HL-60 (cell line): ENCODE measurements around the gene SREK1IP1.

Experiments
- DNase-seq, 2 experiments: peaks; one replicate each; pipeline ENCODE4 v3.0.0-alpha.2; 2010 to 2020; ENCODE audit warnings: low read depth in 1 of 2, low spot score in 1 of 2
- H3K27ac ChIP-seq: fragments of 250-450 bp; sonication (Bioruptor Pico); replicated peaks from 2 replicates; pipeline ENCODE4 v1.5.1; 2020; ENCODE audit warnings: mild to moderate bottlenecking, moderate library complexity
- H3K27me3 ChIP-seq: fragments of 250-450 bp; sonication (Bioruptor Pico); 2 replicates; pipeline ENCODE4 v1.5.1; 2021; ENCODE audit warnings: mild to moderate bottlenecking, moderate library complexity; ENCODE audit not compliant: insufficient read depth, poor library complexity, severe bottlenecking
- H3K4me3 ChIP-seq: replicated peaks from 2 replicates; pipeline ENCODE4 v1.5.1; 2011; ENCODE audit warnings: mild to moderate bottlenecking, control low read depth, low read length; ENCODE audit not compliant: insufficient read depth
- GABPA ChIP-seq: IDR thresholded peaks from 2 replicates; pipeline ENCODE4 v1.6.1; 2012; ENCODE audit warnings: low read depth
- POLR2AphosphoS5 ChIP-seq: IDR thresholded peaks from 2 replicates; pipeline ENCODE4 v1.6.1; 2012; ENCODE audit warnings: low read depth
- SPI1 ChIP-seq: IDR thresholded peaks from 2 replicates; pipeline ENCODE4 v1.6.1; 2012; ENCODE audit warnings: low read depth, mild to moderate bottlenecking, borderline replicate concordance
- TF ChIP-seq, protein P1 (sequence below): IDR thresholded peaks from one replicate; pipeline ENCODE4 v1.5.1; 2011; ENCODE audit warnings: low read length, control low read depth, inconsistent platforms; ENCODE audit not compliant: insufficient read depth
- TF ChIP-seq, protein P2 (sequence below): IDR thresholded peaks from 2 replicates; pipeline ENCODE4 v1.6.1; 2012; ENCODE audit warnings: low read depth; ENCODE audit not compliant: insufficient replicate concordance

The SREK1IP1 gene

DNA sequence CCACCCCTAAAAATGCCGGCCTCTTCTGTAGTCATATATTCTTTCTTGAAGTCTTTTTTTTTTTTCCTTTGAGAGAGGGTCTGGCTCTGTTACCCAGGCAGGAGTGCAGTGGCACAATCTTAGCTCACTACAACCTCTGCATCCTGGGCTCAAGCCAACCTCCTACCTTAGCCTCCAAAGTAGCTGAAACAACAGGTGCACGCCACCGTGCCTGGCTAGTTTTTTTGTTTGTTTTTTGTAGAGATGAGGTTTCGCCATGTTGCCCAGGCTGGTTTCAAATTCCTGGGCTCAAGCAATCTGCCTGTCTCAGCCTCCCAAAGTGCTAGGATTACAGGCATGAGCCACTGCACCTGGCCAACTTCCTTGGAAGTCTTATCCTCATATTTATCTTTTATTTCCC, 19.1 kb downstream of the SREK1IP1 start:
- Histone ChIP-seq H3K4me3 (no peak overlapping the region), H3K27me3 (no peaks in the 10 kb centered on the region), H3K27ac (no peak overlapping the region)
- no peak for TF ChIP-seq SPI1
- TF ChIP-seq, protein P1, sequence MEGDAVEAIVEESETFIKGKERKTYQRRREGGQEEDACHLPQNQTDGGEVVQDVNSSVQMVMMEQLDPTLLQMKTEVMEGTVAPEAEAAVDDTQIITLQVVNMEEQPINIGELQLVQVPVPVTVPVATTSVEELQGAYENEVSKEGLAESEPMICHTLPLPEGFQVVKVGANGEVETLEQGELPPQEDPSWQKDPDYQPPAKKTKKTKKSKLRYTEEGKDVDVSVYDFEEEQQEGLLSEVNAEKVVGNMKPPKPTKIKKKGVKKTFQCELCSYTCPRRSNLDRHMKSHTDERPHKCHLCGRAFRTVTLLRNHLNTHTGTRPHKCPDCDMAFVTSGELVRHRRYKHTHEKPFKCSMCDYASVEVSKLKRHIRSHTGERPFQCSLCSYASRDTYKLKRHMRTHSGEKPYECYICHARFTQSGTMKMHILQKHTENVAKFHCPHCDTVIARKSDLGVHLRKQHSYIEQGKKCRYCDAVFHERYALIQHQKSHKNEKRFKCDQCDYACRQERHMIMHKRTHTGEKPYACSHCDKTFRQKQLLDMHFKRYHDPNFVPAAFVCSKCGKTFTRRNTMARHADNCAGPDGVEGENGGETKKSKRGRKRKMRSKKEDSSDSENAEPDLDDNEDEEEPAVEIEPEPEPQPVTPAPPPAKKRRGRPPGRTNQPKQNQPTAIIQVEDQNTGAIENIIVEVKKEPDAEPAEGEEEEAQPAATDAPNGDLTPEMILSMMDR = no peak
- TF ChIP-seq, protein P2, sequence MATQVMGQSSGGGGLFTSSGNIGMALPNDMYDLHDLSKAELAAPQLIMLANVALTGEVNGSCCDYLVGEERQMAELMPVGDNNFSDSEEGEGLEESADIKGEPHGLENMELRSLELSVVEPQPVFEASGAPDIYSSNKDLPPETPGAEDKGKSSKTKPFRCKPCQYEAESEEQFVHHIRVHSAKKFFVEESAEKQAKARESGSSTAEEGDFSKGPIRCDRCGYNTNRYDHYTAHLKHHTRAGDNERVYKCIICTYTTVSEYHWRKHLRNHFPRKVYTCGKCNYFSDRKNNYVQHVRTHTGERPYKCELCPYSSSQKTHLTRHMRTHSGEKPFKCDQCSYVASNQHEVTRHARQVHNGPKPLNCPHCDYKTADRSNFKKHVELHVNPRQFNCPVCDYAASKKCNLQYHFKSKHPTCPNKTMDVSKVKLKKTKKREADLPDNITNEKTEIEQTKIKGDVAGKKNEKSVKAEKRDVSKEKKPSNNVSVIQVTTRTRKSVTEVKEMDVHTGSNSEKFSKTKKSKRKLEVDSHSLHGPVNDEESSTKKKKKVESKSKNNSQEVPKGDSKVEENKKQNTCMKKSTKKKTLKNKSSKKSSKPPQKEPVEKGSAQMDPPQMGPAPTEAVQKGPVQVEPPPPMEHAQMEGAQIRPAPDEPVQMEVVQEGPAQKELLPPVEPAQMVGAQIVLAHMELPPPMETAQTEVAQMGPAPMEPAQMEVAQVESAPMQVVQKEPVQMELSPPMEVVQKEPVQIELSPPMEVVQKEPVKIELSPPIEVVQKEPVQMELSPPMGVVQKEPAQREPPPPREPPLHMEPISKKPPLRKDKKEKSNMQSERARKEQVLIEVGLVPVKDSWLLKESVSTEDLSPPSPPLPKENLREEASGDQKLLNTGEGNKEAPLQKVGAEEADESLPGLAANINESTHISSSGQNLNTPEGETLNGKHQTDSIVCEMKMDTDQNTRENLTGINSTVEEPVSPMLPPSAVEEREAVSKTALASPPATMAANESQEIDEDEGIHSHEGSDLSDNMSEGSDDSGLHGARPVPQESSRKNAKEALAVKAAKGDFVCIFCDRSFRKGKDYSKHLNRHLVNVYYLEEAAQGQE = no peak
- no peak for TF ChIP-seq POLR2AphosphoS5
- no peak for TF ChIP-seq GABPA
- DNase-seq = no peak

DNA sequence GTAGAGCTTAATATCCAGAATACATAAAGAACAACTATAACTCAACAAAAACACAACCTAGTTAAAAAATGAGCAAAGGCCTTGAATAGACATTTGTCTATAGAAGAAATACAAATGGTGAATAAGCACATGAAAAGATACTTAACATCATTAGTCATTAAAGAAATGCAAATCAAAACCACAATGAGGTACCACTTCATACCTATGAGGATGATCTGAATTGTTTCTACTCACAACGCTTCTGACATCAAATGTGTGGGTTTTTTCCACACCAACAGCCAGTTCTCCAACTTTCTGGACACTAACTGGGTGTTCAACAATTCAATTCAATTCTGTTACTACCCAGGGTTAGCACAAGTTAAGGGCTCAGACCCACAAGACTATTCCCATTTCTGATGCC, 22.0 kb downstream of the SREK1IP1 start:
- TF ChIP-seq, protein P1 = no peak
- TF ChIP-seq, protein P2 = no peak
- TF ChIP-seq POLR2AphosphoS5 = no peak
- TF ChIP-seq SPI1 = no peak
- TF ChIP-seq GABPA = no peak
- Histone ChIP-seq H3K4me3 (no peak overlapping the region), H3K27ac (no peak overlapping the region), H3K27me3 (no peaks in the 10 kb centered on the region)
- DNase-seq = no peak

DNA sequence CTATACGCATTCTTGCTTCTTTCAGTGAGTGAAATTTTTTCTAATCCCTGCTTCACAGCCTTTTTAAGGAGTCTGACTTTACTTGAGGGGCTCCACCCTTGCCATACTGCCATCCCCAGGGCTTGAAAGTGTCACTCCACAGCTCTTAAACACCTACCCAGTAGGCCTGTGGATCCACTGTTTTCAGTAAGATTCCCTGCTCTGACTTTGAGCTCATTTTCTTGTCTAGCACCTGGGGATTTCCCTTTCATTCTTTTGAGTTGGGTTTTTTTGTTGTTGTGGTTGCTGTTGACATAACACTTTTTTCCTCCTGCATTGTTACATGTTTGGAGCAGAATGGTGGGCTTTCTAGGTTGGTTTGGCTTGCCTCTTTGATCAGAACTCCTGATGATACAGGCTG, 23.6 kb downstream of the SREK1IP1 start:
- TF ChIP-seq, protein P2 = no peak
- no peak for TF ChIP-seq GABPA
- TF ChIP-seq, protein P1 = no peak
- no peak for DNase-seq
- Histone ChIP-seq H3K27ac (no peak overlapping the region), H3K4me3 (no peak overlapping the region), H3K27me3 (no peaks in the 10 kb centered on the region)
